ENCODE results near the gene APBA3.

The APBA3 gene

GRCh38 chr19:3708207-3708931, 53.1 kb downstream of the APBA3 start, which contains the start of gene TJP3:
TSS of gene TJP3 (plus strand) at chr19:3708384. CDS start at chr19:3728433, 20,049 bp downstream.
- TF ChIP-seq ARNTL (CRISPR knock-in tag; IDR thresholded peaks at IDR 0.05; ENCODE audit: borderline replicate concordance, low read depth) (no peak), ZFP30 (CRISPR knock-in tag; IDR thresholded peaks at IDR 0.05) (no peak), TOX (CRISPR knock-in tag; IDR thresholded peaks at IDR 0.05; ENCODE audit: borderline replicate concordance) (no peak), PPARA (CRISPR knock-in tag; IDR thresholded peaks at IDR 0.05; ENCODE audit: borderline replicate concordance) (no peak), ZC3H10 (CRISPR knock-in tag; IDR thresholded peaks at IDR 0.05) (no peak), TCF4 (CRISPR knock-in tag; IDR thresholded peaks at IDR 0.05; ENCODE audit: borderline replicate concordance) (no peak), CREB5 (CRISPR knock-in tag; IDR thresholded peaks at IDR 0.05; ENCODE audit: low read depth) (no peak), ISL1 (CRISPR knock-in tag; IDR thresholded peaks at IDR 0.05) (no peak), RARB (CRISPR knock-in tag; IDR thresholded peaks at IDR 0.05) (no peak), ZNF8 (CRISPR knock-in tag; IDR thresholded peaks at IDR 0.05) (no peak)
- peak; percentile 32; the same call in 1 of the 3 replicates for ATAC-seq

GRCh38 chr19:3707868-3708206, 53.7 kb downstream of the APBA3 start:
- ATAC-seq: peak; percentile 33; the same call in 1 of the 3 replicates
- no peak for TF ChIP-seq PPARA (CRISPR knock-in tag; IDR thresholded peaks at IDR 0.05; ENCODE audit: borderline replicate concordance)
- TF ChIP-seq ISL1 (CRISPR knock-in tag; IDR thresholded peaks at IDR 0.05): no peak
- TF ChIP-seq ARNTL (CRISPR knock-in tag; IDR thresholded peaks at IDR 0.05; ENCODE audit: borderline replicate concordance, low read depth): no peak
- no peak for TF ChIP-seq CSRNP3 (CRISPR knock-in tag; IDR thresholded peaks at IDR 0.05)
- no peak for TF ChIP-seq ZC3H10 (CRISPR knock-in tag; IDR thresholded peaks at IDR 0.05)
- no peak for TF ChIP-seq CREB5 (CRISPR knock-in tag; IDR thresholded peaks at IDR 0.05; ENCODE audit: low read depth)
- TF ChIP-seq ZFP3 (CRISPR knock-in tag; IDR thresholded peaks at IDR 0.05): no peak
- no peak for TF ChIP-seq GLIS3 (CRISPR knock-in tag; IDR thresholded peaks at IDR 0.05)
- TF ChIP-seq PATZ1 (CRISPR knock-in tag; IDR thresholded peaks at IDR 0.05; ENCODE audit: borderline replicate concordance): no peak

GRCh38 chr19:3701200-3701599, 60.3 kb downstream of the APBA3 start:
- ATAC-seq: no peak
- TF ChIP-seq PATZ1 (CRISPR knock-in tag; IDR thresholded peaks at IDR 0.05; ENCODE audit: borderline replicate concordance) (no peak), CSRNP3 (CRISPR knock-in tag; IDR thresholded peaks at IDR 0.05) (no peak), TCF4 (CRISPR knock-in tag; IDR thresholded peaks at IDR 0.05; ENCODE audit: borderline replicate concordance) (no peak), CSDC2 (CRISPR knock-in tag; IDR thresholded peaks at IDR 0.05) (no peak), ZNF565 (CRISPR knock-in tag; conservative IDR thresholded peaks at IDR 0.05; ENCODE audit: low read depth) (no peak)

Data from SK-N-SH treated with all-trans-retinoic acid at 6 μM for 48 hours (cell line).